Ascending aorta (tissue), 2 donors: ENCODE data around the gene WFS1. TPM values are rescaled to one million over a fixed set of nuclear protein-coding genes. Genes with fewer than 3 reads are reported as not detected.

Experiments used
- DNase-seq, 2 donors: peaks; one replicate each; pipeline ENCODE4 v3.0.0-alpha.2; 2019; ENCODE audit warnings: low spot score in 2 of 2
- H3K27ac ChIP-seq, 2 donors: fragments of 200-600 bp; sonication (generic); one replicate each; pipeline ENCODE4 v1.5.1; 2016 to 2017; ENCODE audit warnings: mild to moderate bottlenecking in 1 of 2
- H3K27me3 ChIP-seq: fragments of 200-600 bp; sonication (generic); one replicate; pipeline ENCODE4 v1.5.1; 2017
- H3K36me3 ChIP-seq, 2 donors: fragments of 200-600 bp; sonication (generic); one replicate each; pipeline ENCODE4 v1.5.1; 2016
- H3K4me1 ChIP-seq, 2 donors: fragments of 200-600 bp; sonication (generic); one replicate each; pipeline ENCODE4 v1.5.1; 2016 to 2017; ENCODE audit warnings: mild to moderate bottlenecking in 1 of 2
- H3K4me3 ChIP-seq, 2 donors: fragments of 200-600 bp; sonication (generic); one replicate each; pipeline ENCODE4 v1.5.1; 2016 to 2017; ENCODE audit warnings: mild to moderate bottlenecking in 1 of 2
- H3K9me3 ChIP-seq, 2 donors: fragments of 200-600 bp; sonication (generic); one replicate each; pipeline ENCODE4 v1.5.1; 2016
- CTCF ChIP-seq, 3 experiments: fragments of 200-600 bp in 2 of 3; fragments of 450-650 bp in 1 of 3; sonication (generic) in 2 of 3; IDR thresholded peaks; one replicate each; pipeline ENCODE4 v1.5.1; 2016 to 2019; ENCODE audit warnings: antibody characterized with exemption in 3 of 3, mild to moderate bottlenecking in 1 of 3, moderate library complexity in 1 of 3
- intact Hi-C: fragments of 100-400 bp; cut with DNase I; formaldehyde crosslinking; loops from one replicate; pipeline ENCODE4 v1.15.1; 2023
- total RNA-seq: library from RNA; depleted of rRNA; stranded (reverse); fragments of >200 nt; gene quantifications from one replicate; pipeline ENCODE4 v1.1.0, GENCODE V29; 2016

WFS1 gene
- total RNA-seq, 1 donor from 2014 or later = 166 TPM

GRCh38 chr4:6252051-6252450, 17.6 kb upstream of the WFS1 start:
- TF ChIP-seq CTCF (IDR thresholded peaks at IDR 0.05) = no peak
- Histone ChIP-seq H3K36me3 (no peaks in the 10 kb centered on the region), H3K9me3 (no peaks in the 10 kb centered on the region), H3K27ac (no peak overlapping the region), H3K27me3 (no peaks in the 10 kb centered on the region), H3K4me1 (no peaks in the 10 kb centered on the region), H3K4me3 (no peak overlapping the region)
- no peak for DNase-seq
- intact Hi-C loops = no loop called here

- Histone ChIP-seq H3K36me3 (no peaks in the 10 kb centered on the region), H3K9me3 (no peaks in the 10 kb centered on the region), H3K27ac (no peak overlapping the region), H3K27me3 (no peaks in the 10 kb centered on the region), H3K4me3 (no peak overlapping the region), H3K4me1 (no peaks in the 10 kb centered on the region)
- intact Hi-C loops = no loop called here
- TF ChIP-seq CTCF (IDR thresholded peaks at IDR 0.05) = no peak
- no peak for DNase-seq
These were observed 16.5 kb upstream of the WFS1 start for GRCh38 chr4:6253111-6253510.

- H3K9me3 ChIP-seq = no peaks in the 10 kb centered on the region
- no peak for TF ChIP-seq CTCF (IDR thresholded peaks at IDR 0.05)
- H3K4me1 ChIP-seq = no peaks in the 10 kb centered on the region
- no peaks in the 10 kb centered on the region for H3K27me3 ChIP-seq
- no peaks in the 10 kb centered on the region for H3K36me3 ChIP-seq
- H3K4me3 ChIP-seq = no peak overlapping the region
- no peak for DNase-seq
- H3K27ac ChIP-seq = no peak overlapping the region
- intact Hi-C loops = no loop called here
These were observed 15.7 kb upstream of the WFS1 start for GRCh38 chr4:6253961-6254360.

- H3K36me3 ChIP-seq = no peaks in the 10 kb centered on the region
- DNase-seq = no peak
- intact Hi-C loops = no loop called here
These were observed 13.5 kb upstream of the WFS1 start for GRCh38 chr4:6256141-6256540.

GRCh38 chr4:6257247-6258025, 12.2 kb upstream of the WFS1 start:
- Histone ChIP-seq H3K9me3 (no peaks in the 10 kb centered on the region), H3K27ac (no peak overlapping the region), H3K4me3 (no peak overlapping the region), H3K4me1 (no peaks in the 10 kb centered on the region), H3K27me3 (no peaks in the 10 kb centered on the region), H3K36me3 (no peaks in the 10 kb centered on the region)
- intact Hi-C loops = no loop called here
- TF ChIP-seq CTCF (IDR thresholded peaks at IDR 0.05) = no peak
- no peak for DNase-seq

More at GRCh38 chr4:6256141-6256540, 13.5 kb upstream of the WFS1 start:
- Histone ChIP-seq H3K27me3 (no peaks in the 10 kb centered on the region), H3K9me3 (no peaks in the 10 kb centered on the region), H3K4me1 (no peaks in the 10 kb centered on the region), H3K4me3 (no peak overlapping the region), H3K27ac (no peak overlapping the region)
- TF ChIP-seq CTCF (IDR thresholded peaks at IDR 0.05) = no peak

- Histone ChIP-seq H3K4me1 (no peaks in the 10 kb centered on the region), H3K9me3 (no peaks in the 10 kb centered on the region), H3K27ac (no peak overlapping the region), H3K27me3 (no peaks in the 10 kb centered on the region), H3K36me3 (no peaks in the 10 kb centered on the region), H3K4me3 (no peak overlapping the region)
- intact Hi-C loops = no loop called here
- TF ChIP-seq CTCF (IDR thresholded peaks at IDR 0.05) = no peak
- DNase-seq = no peak
These were observed 11.7 kb upstream of the WFS1 start for GRCh38 chr4:6258026-6258360.
